Stomach (tissue), 9 donors: Measurements from ENCODE around the gene ATP5F1D. TPM values are rescaled to one million over a fixed set of nuclear protein-coding genes. Genes with fewer than 3 reads are reported as not detected.
A peak's percentile ranks its signal among the peaks of the same experiment; 100 is the strongest.

Experiments used
- DNase-seq, 2 donors: peaks; one replicate each; pipeline versions ENCODE4 v3.0.0 to v3.0.0-alpha.2; 2013 to 2019
- H3K27ac ChIP-seq, 5 donors: fragments of 200-600 bp in 4 of 5; sonication (generic) in 4 of 5; one replicate each; pipeline ENCODE4 v1.5.1; 2013 to 2019; ENCODE audit warnings: mild to moderate bottlenecking in 1 of 5, moderate library complexity in 1 of 5
- H3K27me3 ChIP-seq, 3 donors: fragments of 200-600 bp; sonication (generic); one replicate each; pipeline ENCODE4 v1.5.1; 2017 to 2019; ENCODE audit warnings: mixed run types in 1 of 3
- H3K36me3 ChIP-seq, 4 donors: fragments of 200-600 bp; sonication (generic); 1 replicate in 3 of 4; 2 replicates in 1 of 4; pipeline ENCODE4 v1.5.1; 2016 to 2019
- H3K4me1 ChIP-seq, 4 donors: fragments of 200-600 bp; sonication (generic); one replicate each; pipeline ENCODE4 v1.5.1; 2016 to 2019
- H3K4me3 ChIP-seq, 4 donors: fragments of 200-600 bp; sonication (generic) in 3 of 4; one replicate each; pipeline ENCODE4 v1.5.1; 2016 to 2019; ENCODE audit warnings: mild to moderate bottlenecking in 1 of 4
- H3K9me3 ChIP-seq, 4 donors: fragments of 200-600 bp; sonication (generic); one replicate each; pipeline ENCODE4 v1.5.1; 2016 to 2019
- EP300 ChIP-seq: sonication (generic); formaldehyde crosslinking; IDR thresholded peaks from one replicate; pipeline ENCODE4 v1.6.1; 2017; ENCODE audit warnings: antibody characterized with exemption
- POLR2A ChIP-seq, 4 donors: fragments of 450-650 bp; IDR thresholded peaks; one replicate each; pipeline ENCODE4 v1.6.1; 2016; ENCODE audit warnings: antibody characterized with exemption in 4 of 4, control low read depth in 2 of 4, mild to moderate bottlenecking in 1 of 4, moderate library complexity in 1 of 4
- POLR2AphosphoS5 ChIP-seq, 3 donors: sonication (generic); formaldehyde crosslinking; IDR thresholded peaks; one replicate each; pipeline ENCODE4 v1.6.1; 2016; ENCODE audit warnings: antibody characterized with exemption in 3 of 3
- WGBS, 5 donors: extraction: QIAGEN DNeasy Blood & Tissue Kit in 3 of 5; methylation state at CpG; one replicate each; pipeline versions ENCODE4 v1.1.5 to v1.1.7; 2013 to 2018; 5-methylcytosine and 5-hydroxymethylcytosine counted together
- intact Hi-C: fragments of 100-400 bp; cut with DNase I; formaldehyde crosslinking; loops from one replicate; pipeline ENCODE4 v1.15.1; 2023; ENCODE audit warnings: low total_unique reads
- polyA plus RNA-seq, 3 donors: library from polyadenylated mRNA; stranded (reverse); fragments of 200-250 nt; gene quantifications; one replicate each; pipeline ENCODE4 v1.2.3, GENCODE V29; 2013
- total RNA-seq, 5 donors: library from RNA; depleted of rRNA; stranded (reverse); fragments of >200 nt; gene quantifications; one replicate each; pipeline versions ENCODE4 v1.1.0 to v1.2.3, GENCODE V29; 2014 to 2016
- TF ChIP-seq, protein P1 (sequence below), 7 experiments: fragments of 450-650 bp in 4 of 7; fragments of 200-600 bp in 3 of 7; sonication (generic) in 3 of 7; IDR thresholded peaks; one replicate each; pipeline ENCODE4 v1.5.1; 2016 to 2019; ENCODE audit warnings: antibody characterized with exemption in 7 of 7, control low read depth in 2 of 7, mild to moderate bottlenecking in 1 of 7
- donor health status: healthy with polysubstance abuse.
- donor health status: Bipolar disorder and iron deficiency.
- donor health status: healthy.

The ATP5F1D gene
- total and polyA plus RNA-seq, 8 donors = 26.4 to 905 (median 272) TPM

DNA sequence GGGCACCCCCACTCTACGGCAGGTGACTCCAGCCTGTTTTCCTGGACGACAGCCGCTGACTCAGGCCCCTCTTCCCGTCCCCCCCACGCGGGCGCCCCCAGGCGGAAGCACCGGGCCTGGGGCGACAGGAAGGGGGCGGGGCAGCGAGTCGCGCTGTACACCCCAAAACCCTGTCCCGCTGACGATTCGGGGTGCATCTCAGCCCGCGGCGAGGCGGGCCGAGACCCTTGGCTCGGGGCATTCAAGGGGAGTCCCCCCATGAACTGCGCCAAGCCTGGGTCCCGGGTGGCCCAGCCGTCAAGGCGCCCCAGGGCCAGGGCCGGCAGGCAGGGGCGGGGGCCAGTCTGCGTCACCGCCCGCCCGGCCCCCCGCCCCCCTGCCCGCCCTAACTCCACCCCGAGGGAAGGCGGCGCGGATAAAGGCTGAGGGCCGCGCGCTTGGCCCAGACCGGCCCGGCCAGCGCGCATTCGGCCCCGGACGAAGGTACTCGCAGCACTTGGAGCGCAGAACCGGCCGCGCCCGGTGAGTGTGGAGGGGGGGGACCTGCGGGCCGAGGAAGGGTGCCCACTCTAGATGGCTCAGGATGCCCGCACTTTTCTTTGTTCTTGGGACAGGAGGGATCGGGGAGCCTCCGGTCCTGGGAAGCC, 6.7 kb downstream of the ATP5F1D start, which contains the start of gene MIDN:
Gene MIDN (plus strand): TSS at position 445 of the 647 bp plus-strand sequence. CDS start 1,714 bp downstream, outside the sequence.
- Histone ChIP-seq H3K9me3 (no peaks in the 10 kb centered on the region), H3K4me1 (peaks cover 60 to 74% (median 66%) of the 10 kb centered on the region in 4 donors), H3K36me3 (peaks cover 9 to 25% (median 15%) of the 10 kb centered on the region in 4 donors), H3K4me3 (peak within 1 kb of the TSS; percentile 68 to 94 (median 84)), H3K27ac (peak within 1 kb of the TSS; percentile 95 to 100 (median 100)), H3K27me3 (no peaks in the 10 kb centered on the region)
- 0 to 1% (median 1%) methylated on average over 29 to 60 of the region's 60 CpGs; no CpG with 5 or more reads in 1 of the 5 donors for WGBS, 5 donors
- intact Hi-C loops = no loop called here
- TF ChIP-seq POLR2A (IDR thresholded peaks at IDR 0.05) = peak in 2 of 4 donors; percentile 69 to 70
- TF ChIP-seq, protein P1, sequence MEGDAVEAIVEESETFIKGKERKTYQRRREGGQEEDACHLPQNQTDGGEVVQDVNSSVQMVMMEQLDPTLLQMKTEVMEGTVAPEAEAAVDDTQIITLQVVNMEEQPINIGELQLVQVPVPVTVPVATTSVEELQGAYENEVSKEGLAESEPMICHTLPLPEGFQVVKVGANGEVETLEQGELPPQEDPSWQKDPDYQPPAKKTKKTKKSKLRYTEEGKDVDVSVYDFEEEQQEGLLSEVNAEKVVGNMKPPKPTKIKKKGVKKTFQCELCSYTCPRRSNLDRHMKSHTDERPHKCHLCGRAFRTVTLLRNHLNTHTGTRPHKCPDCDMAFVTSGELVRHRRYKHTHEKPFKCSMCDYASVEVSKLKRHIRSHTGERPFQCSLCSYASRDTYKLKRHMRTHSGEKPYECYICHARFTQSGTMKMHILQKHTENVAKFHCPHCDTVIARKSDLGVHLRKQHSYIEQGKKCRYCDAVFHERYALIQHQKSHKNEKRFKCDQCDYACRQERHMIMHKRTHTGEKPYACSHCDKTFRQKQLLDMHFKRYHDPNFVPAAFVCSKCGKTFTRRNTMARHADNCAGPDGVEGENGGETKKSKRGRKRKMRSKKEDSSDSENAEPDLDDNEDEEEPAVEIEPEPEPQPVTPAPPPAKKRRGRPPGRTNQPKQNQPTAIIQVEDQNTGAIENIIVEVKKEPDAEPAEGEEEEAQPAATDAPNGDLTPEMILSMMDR (IDR thresholded peaks at IDR 0.05) = peak in 1 of 7 experiments; percentile 20
- peak; percentile 32 for TF ChIP-seq EP300
- TF ChIP-seq POLR2AphosphoS5 (IDR thresholded peaks at IDR 0.05) = peak; percentile 70 to 96 (median 94)
- DNase-seq = peak; percentile 90 to 94

GRCh38 chr19:1248786-1249297, 7.3 kb downstream of the ATP5F1D start:
- Histone ChIP-seq H3K4me3 (peak overlapping the region; percentile 68 to 94 (median 84)), H3K36me3 (peaks cover 10 to 27% (median 16%) of the 10 kb centered on the region in 4 donors), H3K27ac (peak overlapping the region; percentile 95 to 100 (median 100)), H3K4me1 (peaks cover 60 to 74% (median 66%) of the 10 kb centered on the region in 4 donors), H3K9me3 (no peaks in the 10 kb centered on the region), H3K27me3 (no peaks in the 10 kb centered on the region)
- 0 to 1% (median 0%) methylated on average over 2 to 70 of the region's 74 CpGs for WGBS, 5 donors
- peak; percentile 80 to 93 for DNase-seq
- TF ChIP-seq, protein P1 (IDR thresholded peaks at IDR 0.05) = peak in 5 of 7 experiments; percentile 73 to 94 (median 77)
- TF ChIP-seq POLR2AphosphoS5 (IDR thresholded peaks at IDR 0.05) = no peak
- intact Hi-C loops = no loop called here

DNA sequence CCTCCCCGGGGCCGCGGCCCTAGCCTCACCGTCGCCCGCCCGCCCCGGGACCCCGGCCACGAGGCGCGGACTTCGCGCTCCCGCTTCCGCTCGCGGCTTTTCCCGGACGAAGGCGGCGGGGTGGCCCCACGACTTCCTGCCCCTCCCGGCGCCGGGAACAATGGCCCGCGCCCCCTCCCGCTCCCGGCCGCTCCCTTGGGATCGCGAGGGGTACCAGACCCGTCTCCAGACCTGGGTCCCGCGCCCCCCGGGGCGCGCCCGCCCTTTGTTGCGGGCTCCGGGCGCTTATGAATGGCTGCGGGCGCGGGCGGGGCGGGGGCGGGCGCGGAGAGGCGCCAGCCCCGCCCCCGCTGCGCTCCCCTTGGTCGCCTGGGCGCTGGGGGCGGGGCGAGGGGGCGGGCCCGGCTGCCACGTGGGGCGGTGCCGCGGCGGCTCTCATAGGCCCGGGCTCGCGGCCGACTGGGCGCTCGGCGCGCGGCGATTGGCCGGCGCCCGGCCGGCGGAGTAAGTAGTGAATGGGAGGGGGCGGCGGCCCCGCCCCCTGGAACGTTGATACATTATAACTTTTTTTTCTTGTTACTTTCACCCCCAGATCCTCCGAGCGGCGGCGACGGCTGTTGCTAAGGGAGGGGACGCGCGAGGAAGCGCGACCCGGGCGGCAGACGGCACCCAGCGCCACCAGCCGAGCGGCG, 7.9 kb downstream of the ATP5F1D start:
- Histone ChIP-seq H3K9me3 (no peaks in the 10 kb centered on the region), H3K4me1 (peaks cover 61 to 74% (median 66%) of the 10 kb centered on the region in 4 donors), H3K4me3 (peak overlapping the region; percentile 68 to 94 (median 84)), H3K27me3 (no peaks in the 10 kb centered on the region), H3K27ac (peak overlapping the region; percentile 95 to 100 (median 100)), H3K36me3 (peaks cover 16 to 28% (median 22%) of the 10 kb centered on the region in 4 donors)
- WGBS, 5 donors = 0 to 1% (median 0%) methylated on average over 25 to 102 of the region's 102 CpGs
- DNase-seq = peak; percentile 98
- TF ChIP-seq EP300 = no peak
- peak; percentile 79 to 99 (median 96) for TF ChIP-seq POLR2AphosphoS5 (IDR thresholded peaks at IDR 0.05)
- TF ChIP-seq, protein P1 (IDR thresholded peaks at IDR 0.05) = no peak
- peak in 2 of 4 donors; percentile 36 to 55 for TF ChIP-seq POLR2A (IDR thresholded peaks at IDR 0.05)
- intact Hi-C loops = no loop called here

DNA sequence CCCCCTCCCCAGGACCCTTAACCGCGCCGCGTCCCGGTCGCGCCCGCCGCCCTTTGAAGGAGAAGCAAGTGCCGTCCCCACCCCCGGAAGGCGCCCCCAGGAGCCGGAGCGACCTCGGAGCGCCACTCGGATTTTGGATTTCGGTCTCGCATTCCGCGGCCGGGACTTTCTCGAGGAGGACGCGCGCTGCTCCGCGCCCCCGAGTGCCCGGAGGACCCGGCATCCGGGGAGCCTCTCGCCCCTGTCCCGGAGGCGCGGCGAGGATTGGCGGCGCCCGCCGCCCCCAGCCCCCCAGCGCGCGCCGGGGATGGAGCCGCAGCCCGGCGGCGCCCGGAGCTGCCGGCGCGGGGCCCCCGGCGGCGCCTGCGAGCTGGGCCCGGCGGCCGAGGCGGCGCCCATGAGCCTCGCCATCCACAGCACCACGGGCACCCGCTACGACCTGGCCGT, 8.5 kb downstream of the ATP5F1D start:
- no peak for DNase-seq
- Histone ChIP-seq H3K27me3 (no peaks in the 10 kb centered on the region), H3K36me3 (peaks cover 21 to 34% (median 28%) of the 10 kb centered on the region in 4 donors), H3K4me1 (peaks cover 61 to 74% (median 66%) of the 10 kb centered on the region in 4 donors), H3K4me3 (peak overlapping the region; percentile 68 to 94 (median 84)), H3K27ac (peak overlapping the region; percentile 80 to 100 (median 100)), H3K9me3 (no peaks in the 10 kb centered on the region)
- TF ChIP-seq, protein P1 (IDR thresholded peaks at IDR 0.05) = no peak
- TF ChIP-seq POLR2A (IDR thresholded peaks at IDR 0.05) (peak in 1 of 4 donors; percentile 64), EP300 (no peak), POLR2AphosphoS5 (IDR thresholded peaks at IDR 0.05) (no peak)
- WGBS, 5 donors = 0 to 3% (median 0%) methylated on average over 12 to 66 of the region's 67 CpGs
- intact Hi-C loops = no loop called here
